Stimulated activated CD4-positive, alpha-beta T cell treated with anti-CD3 and anti-CD28 coated beads, Interleukin-1b, Interleukin-23, amount 100 ng/mL, for 1 hour (primary cell): ENCODE data around the gene SLCO1C1.
"Not testable (repeated sequence)": the region's sequence is repeated elsewhere in the genome, so short reads cannot be mapped to it uniquely, and the experiment has no call there.

Experiments
- DNase-seq, 2 donors: peaks; one replicate each; pipeline ENCODE4 v3.0.0-alpha.2; 2020; ENCODE audit warnings: low read depth in 2 of 2

The SLCO1C1 gene

GRCh38 chr12:20695232-20695631, at the start of gene SLCO1C1:
TSS of gene SLCO1C1 (plus strand) at chr12:20695332. CDS start at chr12:20699577, 4,245 bp downstream.
- DNase-seq = no peak

GRCh38 chr12:20646239-20646827, 48.8 kb upstream of the SLCO1C1 start:
- no peak for DNase-seq

- DNase-seq = no peak
These were observed 41.3 kb upstream of the SLCO1C1 start for GRCh38 chr12:20653871-20654270.

- DNase-seq = no peak
These were observed 38.5 kb upstream of the SLCO1C1 start for GRCh38 chr12:20656600-20656999.

- no peak for DNase-seq
These were observed 37.6 kb upstream of the SLCO1C1 start for GRCh38 chr12:20657496-20657895.

- no peak for DNase-seq
These were observed 13.8 kb upstream of the SLCO1C1 start for GRCh38 chr12:20681334-20681733.

DNA sequence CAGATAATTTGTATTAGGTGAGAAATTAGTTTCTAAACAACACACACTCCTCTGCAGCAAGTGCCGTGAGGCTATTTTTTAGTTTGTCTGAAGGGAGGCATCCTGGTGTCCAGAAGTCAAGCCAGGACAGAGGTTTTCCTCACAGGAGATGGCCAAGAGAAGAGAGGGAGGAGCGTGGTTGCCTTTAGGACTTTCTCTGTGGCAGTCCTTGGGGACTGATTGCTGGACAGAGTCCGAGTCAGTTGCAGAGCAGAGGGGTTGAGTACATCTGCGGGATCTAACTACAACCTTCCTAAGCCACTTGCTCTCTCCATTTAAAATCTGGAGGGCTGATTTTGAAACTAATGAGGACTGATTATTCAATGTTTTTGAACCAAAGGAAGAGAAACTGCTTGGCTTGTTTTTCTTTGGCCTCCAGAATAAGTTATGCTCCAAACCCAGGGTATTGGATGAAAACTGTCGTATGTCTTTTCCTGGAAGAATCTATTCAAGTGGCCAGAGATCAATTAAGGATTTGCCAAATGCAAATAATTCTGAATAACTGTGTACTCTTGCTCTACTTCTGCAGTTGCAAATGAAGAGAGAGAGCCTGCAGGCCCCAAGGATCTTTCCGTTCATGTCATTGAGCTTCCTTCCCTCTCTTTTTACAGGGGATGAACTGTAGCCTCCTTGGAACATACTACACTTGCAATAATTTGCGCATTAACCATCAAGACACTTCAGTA, 1.2 kb downstream of the SLCO1C1 start:
- DNase-seq = no peak

GRCh38 chr12:20701106-20701505, 6.0 kb downstream of the SLCO1C1 start:
- DNase-seq = no peak

GRCh38 chr12:20704860-20705259, 9.7 kb downstream of the SLCO1C1 start:
- no peak for DNase-seq

GRCh38 chr12:20711846-20712245, 16.7 kb downstream of the SLCO1C1 start:
- DNase-seq = no peak

DNA sequence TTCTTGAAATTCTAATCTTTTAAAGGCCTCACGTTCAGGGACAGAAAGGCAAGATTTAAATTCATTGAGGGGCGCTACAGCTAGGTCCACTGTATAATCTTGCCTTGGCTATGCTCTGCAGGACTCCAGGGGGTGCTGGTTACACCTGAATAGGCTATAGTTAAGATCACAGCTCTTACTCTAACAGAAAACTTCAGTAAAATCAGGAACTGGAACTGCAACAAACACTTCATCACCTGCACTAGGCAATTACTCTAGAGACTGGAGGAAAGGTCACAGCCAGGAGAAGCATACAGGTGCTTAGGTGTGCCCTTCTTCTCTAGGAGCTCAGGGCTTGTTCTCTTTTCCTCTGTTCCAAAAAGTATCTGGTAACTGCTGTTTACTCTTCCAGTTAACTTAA, 20.9 kb downstream of the SLCO1C1 start:
- DNase-seq = no peak

DNA sequence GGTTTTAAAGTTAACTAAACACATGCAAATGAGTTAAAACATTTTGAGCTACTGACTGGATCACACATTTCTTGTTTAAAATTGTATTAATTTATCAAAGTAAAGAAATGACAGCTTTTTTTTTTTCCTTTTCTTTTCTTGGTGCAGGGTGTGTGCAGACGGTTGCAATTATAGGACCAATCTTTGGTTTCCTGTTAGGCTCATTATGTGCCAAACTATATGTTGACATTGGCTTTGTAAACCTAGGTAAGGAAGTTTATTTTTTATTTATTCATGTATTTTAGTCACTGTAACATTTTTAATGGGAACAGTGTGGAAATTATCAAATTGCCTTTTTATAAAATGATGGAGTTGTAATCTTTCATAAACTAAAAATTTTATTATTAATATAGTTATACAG, 21.9 kb downstream of the SLCO1C1 start:
- no peak for DNase-seq

GRCh38 chr12:20718294-20718693, 23.2 kb downstream of the SLCO1C1 start:
- DNase-seq = no peak

DNA sequence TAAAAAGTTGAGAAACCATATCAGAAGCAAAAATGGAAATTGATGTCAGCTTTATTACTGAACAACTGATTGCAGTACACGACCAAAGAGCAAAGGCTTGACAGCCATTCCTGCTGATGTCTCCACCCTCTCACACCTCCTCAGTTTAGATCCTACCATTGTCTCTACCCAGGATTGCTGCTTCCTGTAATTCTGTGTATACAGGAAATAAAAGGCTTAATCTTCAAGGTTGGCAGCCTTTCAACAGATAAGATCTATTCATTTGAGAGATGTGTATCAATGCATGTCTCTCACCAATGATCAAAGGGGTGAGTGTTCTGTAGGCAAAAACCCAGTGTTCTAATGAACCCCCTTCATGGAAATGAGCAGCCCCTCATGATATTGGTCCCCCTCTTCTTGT, 27.0 kb downstream of the SLCO1C1 start:
- DNase-seq = no peak

- DNase-seq = no peak
These were observed 36.1 kb downstream of the SLCO1C1 start for GRCh38 chr12:20731274-20731673.

- no peak for DNase-seq
These were observed 45.8 kb downstream of the SLCO1C1 start for GRCh38 chr12:20740972-20741371.

DNA sequence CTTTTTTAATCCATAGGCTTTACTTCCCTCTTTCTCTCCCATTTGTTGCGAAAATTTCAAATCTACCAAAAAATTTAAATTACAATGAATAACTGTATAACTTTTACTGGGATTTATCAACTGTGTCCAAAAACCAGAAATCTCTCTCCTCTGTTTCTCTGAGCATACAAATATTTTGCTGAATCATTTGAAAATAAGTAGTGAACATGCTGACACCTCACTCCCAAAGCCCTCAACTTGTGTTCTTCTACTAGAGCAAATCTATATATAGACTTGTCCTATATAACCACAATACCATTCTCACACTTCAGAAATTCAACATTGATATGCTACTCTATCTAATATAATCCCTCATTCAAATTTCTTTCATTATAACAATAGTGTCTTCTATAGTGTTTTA, 53.1 kb downstream of the SLCO1C1 start:
- no peak for DNase-seq

- DNase-seq = no peak
These were observed 55.9 kb downstream of the SLCO1C1 start for GRCh38 chr12:20751046-20751445.

DNA sequence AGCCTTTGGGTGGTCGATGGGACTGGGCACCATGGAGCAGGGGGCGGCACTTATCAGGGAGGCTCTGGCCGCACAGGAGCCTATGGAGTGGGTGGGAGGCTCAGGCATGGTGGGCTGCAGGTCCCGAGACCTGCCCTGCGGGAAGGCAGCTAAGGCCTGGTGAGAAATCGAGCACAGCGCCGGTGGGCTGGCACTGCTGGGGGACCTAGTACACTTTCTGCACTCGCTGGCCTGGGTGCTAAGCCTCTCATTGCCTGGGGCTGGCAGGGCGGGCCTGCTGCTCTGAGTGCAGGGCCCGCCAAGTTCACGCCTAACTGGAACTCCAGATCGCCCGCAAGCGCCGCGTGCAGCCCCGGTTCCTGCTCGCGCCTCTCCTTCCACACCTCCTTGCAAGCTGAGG, 82.3 kb downstream of the SLCO1C1 start:
- DNase-seq = no peak

DNA sequence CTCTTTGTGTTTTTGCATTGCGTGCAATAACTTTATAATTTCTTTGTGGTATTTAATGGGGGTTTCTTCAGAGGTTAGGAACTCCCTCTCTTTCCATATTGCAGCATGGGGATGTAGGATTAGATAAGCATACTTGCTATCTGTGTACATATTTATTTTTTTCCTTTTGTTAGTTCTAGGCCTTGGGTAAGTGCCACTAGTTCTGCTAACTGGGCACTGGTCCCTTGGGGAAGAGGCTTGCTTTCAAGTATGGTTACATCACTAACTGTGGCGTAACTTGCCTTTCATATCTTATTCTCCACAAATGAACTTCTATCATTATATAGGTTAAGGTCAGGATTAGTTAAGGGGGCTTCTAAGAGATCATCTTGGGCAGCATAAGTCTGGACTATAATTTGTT, 83.8 kb downstream of the SLCO1C1 start:
- DNase-seq = no peak

DNA sequence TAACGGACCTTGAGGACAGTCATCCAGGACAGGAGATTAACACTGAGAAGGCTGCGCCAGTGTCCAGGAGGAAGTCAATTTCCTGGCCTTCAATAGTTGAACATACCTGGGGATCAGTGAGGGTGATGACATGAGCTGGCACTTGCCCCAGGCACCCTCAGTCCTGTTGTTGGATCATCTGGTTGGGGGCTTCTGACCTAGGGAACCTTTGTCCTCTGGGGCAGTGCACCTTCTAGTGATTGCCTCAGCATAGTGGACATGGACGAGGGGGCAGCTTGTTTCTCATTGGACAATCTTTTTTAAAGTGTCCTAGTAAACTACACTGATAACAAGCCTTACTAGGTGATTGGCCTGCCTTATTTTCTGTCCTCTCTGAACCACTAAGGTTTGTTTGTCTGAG, 84.8 kb downstream of the SLCO1C1 start:
- not testable (repeated sequence) for DNase-seq

GRCh38 chr12:20783796-20784357, 88.7 kb downstream of the SLCO1C1 start:
- not testable (repeated sequence) for DNase-seq

DNA sequence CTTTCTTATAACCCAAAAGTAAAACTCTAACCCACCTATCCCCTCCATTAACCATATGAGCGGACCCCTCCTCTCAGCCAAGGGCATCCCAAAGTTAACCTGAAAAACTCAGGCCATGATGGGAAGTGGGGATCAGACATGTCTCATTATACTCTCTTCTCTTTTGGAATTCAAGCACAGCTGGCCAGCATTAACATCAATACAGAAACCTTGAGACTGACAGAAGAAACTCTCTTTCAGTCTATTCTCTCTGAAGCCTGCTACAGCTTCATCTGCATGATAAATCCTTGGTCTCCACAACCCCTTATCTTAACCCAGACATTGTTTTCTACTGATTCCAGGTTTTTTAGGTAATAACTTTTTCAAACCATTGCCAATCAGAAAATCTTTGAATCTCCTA, 97.8 kb downstream of the SLCO1C1 start:
- no peak for DNase-seq
